Islet precursor cell (in vitro differentiated cells): ENCODE results near the gene DDX23.
A peak's percentile ranks its signal among the peaks of the same experiment; 100 is the strongest.
"Not testable (repeated sequence)": the region's sequence is repeated elsewhere in the genome, so short reads cannot be mapped to it uniquely, and the experiment has no call there.

Experiments
- DNase-seq: peaks from one replicate; pipeline ENCODE4 v3.0.0-alpha.2; 2018

The DDX23 gene

GRCh38 chr12:48861111-48861510 lies 9.1 kb upstream of the DDX23 start:
- no peak for DNase-seq

GRCh38 chr12:48860236-48860635 lies 8.3 kb upstream of the DDX23 start:
- DNase-seq, result not testable (repeated sequence)

- DNase-seq, result no peak
These were observed 7.6 kb upstream of the DDX23 start for GRCh38 chr12:48859607-48860006.

- DNase-seq, result no peak
These were observed 6.1 kb upstream of the DDX23 start for GRCh38 chr12:48858043-48858442.

- no peak for DNase-seq
These were observed 5.5 kb upstream of the DDX23 start for GRCh38 chr12:48857278-48857994.

- no peak for DNase-seq
These were observed 4.4 kb upstream of the DDX23 start for GRCh38 chr12:48856379-48856778.

- DNase-seq, result not testable (repeated sequence)
These were observed 3.0 kb upstream of the DDX23 start for GRCh38 chr12:48854932-48855331.

- DNase-seq, result no peak
These were observed 2.5 kb upstream of the DDX23 start for GRCh38 chr12:48854488-48854887.

GRCh38 chr12:48852734-48853688 lies 1.0 kb upstream of the DDX23 start:
- peak; percentile 95 for DNase-seq

GRCh38 chr12:48842021-48842420 lies 9.9 kb downstream of the DDX23 start:
- DNase-seq, result not testable (repeated sequence)

- no peak for DNase-seq
These were observed 13.9 kb downstream of the DDX23 start for GRCh38 chr12:48838048-48838447.

- no peak for DNase-seq
These were observed 19.5 kb downstream of the DDX23 start for GRCh38 chr12:48832321-48833060.

GRCh38 chr12:48831257-48831656 lies 20.7 kb downstream of the DDX23 start:
- DNase-seq, result no peak

GRCh38 chr12:48828841-48829575 lies 23.0 kb downstream of the DDX23 start:
- no peak for DNase-seq

- peak; percentile 56 for DNase-seq
These were observed 23.7 kb downstream of the DDX23 start for GRCh38 chr12:48828293-48828692.

- peak; percentile 56 for DNase-seq
These were observed 24.4 kb downstream of the DDX23 start for GRCh38 chr12:48827513-48828096.

GRCh38 chr12:48827026-48827425 lies 24.9 kb downstream of the DDX23 start:
- DNase-seq, result no peak

GRCh38 chr12:48826209-48826855 lies 25.6 kb downstream of the DDX23 start:
- DNase-seq, result peak; percentile 56

- no peak for DNase-seq
These were observed 27.1 kb downstream of the DDX23 start for GRCh38 chr12:48824905-48825304.

GRCh38 chr12:48824112-48824511 lies 27.9 kb downstream of the DDX23 start:
- DNase-seq, result peak; percentile 57

GRCh38 chr12:48823281-48823680 lies 28.7 kb downstream of the DDX23 start:
- no peak for DNase-seq

GRCh38 chr12:48822711-48823110 lies 29.3 kb downstream of the DDX23 start:
- no peak for DNase-seq
